IgD-negative memory B cell (primary cell): ENCODE measurements around the gene SUPT16H. TPM values are rescaled to one million over a fixed set of nuclear protein-coding genes. Genes with fewer than 3 reads are reported as not detected.

Experiments
- polyA plus RNA-seq: library from polyadenylated mRNA; unstranded; fragments of 300-500 nt; fragmentation: Illumina TruSeq; gene quantifications from one replicate; pipeline ENCODE4 v1.2.3, GENCODE V29; 2021

SUPT16H gene
- polyA plus RNA-seq, 1 donor from 2014 or later: 66.7 TPM

Other genes with a start within 250 kb of the SUPT16H start
- gene OR5AU1, start 228.0 kb downstream of the SUPT16H start, polyA plus RNA-seq: not detected
- 741 TPM for gene HNRNPC, start 114.6 kb downstream of the SUPT16H start, polyA plus RNA-seq
- gene RPGRIP1, start 103.9 kb downstream of the SUPT16H start, polyA plus RNA-seq: 0.14 TPM
- 44.4 TPM for gene CHD8, start 72.1 kb upstream of the SUPT16H start, polyA plus RNA-seq
- 8.2 TPM for gene RAB2B, start 92.9 kb upstream of the SUPT16H start, polyA plus RNA-seq
- gene TOX4, start 93.2 kb upstream of the SUPT16H start, polyA plus RNA-seq: 91.0 TPM
- 20.6 TPM for gene METTL3, start 127.3 kb upstream of the SUPT16H start, polyA plus RNA-seq
- 0.34 TPM for gene SALL2, start 142.3 kb upstream of the SUPT16H start, polyA plus RNA-seq
- not detected for gene OR10G3, start 196.1 kb upstream of the SUPT16H start, polyA plus RNA-seq